ENCODE results near the gene ZC3H13. TPM values are rescaled to one million over a fixed set of nuclear protein-coding genes. Genes with fewer than 3 reads are reported as not detected.

The ZC3H13 gene
- total and polyA plus RNA-seq, 2 donors (not counting 1 experiment from before 2014, with no cell fraction given), result 4.8 to 65.7 TPM

- H3K4me1 ChIP-seq (ENCODE audit: control insufficient read depth in 2 of 2, insufficient read depth in 2 of 2, low read length in 2 of 2), result no peaks in the 10 kb centered on the region
- peaks cover 6% of the 10 kb centered on the region for H3K27me3 Mint-ChIP-seq
- no peak for ATAC-seq (ENCODE audit: low read depth)
- H4K20me1 ChIP-seq (ENCODE audit: control insufficient read depth, insufficient read depth, low read length, poor library complexity, severe bottlenecking), result no peaks in the 10 kb centered on the region
- ChIA-PET POLR2A (no interaction called here), CTCF (no interaction called here)
- intact Hi-C loops (cut with micrococcal nuclease), result no loop called here
- H3K9me3 Mint-ChIP-seq (ENCODE audit: insufficient read depth), result no peaks in the 10 kb centered on the region
- no peak overlapping the region for H3K27ac ChIP-seq (ENCODE audit: low read length in 2 of 2)
- H3K27me3 ChIP-seq (replicated peaks in 1 of 4; ENCODE audit: control extremely low read depth in 1 of 4, control insufficient read depth in 3 of 4, insufficient read depth in 4 of 4, low read length in 3 of 4), result peaks cover 0 to under 1% (median 0%) of the 10 kb centered on the region in 4 experiments
- no peaks in the 10 kb centered on the region for H3K36me3 ChIP-seq (replicated peaks in 1 of 2; ENCODE audit: control extremely low read depth in 1 of 2, control insufficient read depth in 1 of 2, extremely low read depth in 1 of 2, insufficient read depth in 2 of 2, low read length in 1 of 2)
- H3K9ac ChIP-seq (ENCODE audit: low read length), result no peak overlapping the region
- no peak overlapping the region for H3K4me3 ChIP-seq (ENCODE audit: control extremely low read depth in 1 of 5, extremely low read depth in 1 of 5, insufficient read depth in 1 of 5, low read depth in 2 of 5, low read length in 4 of 5)
- no peaks in the 10 kb centered on the region for H3K4me1 Mint-ChIP-seq
- WGBS (ENCODE audit: insufficient coverage), result 91% methylated on average over 11 of the region's 12 CpGs
- H3K4me3 Mint-ChIP-seq, result no peak overlapping the region
- no peak overlapping the region for H2AFZ ChIP-seq (ENCODE audit: insufficient read depth, low read depth, low read length, poor library complexity, severe bottlenecking)
- H3K27ac Mint-ChIP-seq, result no peak overlapping the region
- TF ChIP-seq EZH2 (IDR thresholded peaks at IDR 0.05; ENCODE audit: borderline replicate concordance, insufficient read depth, low read depth, low read length, poor library complexity, severe bottlenecking) (no peak), CTCF (IDR thresholded peaks at IDR 0.05) (no peak)
- H3K9me3 ChIP-seq (ENCODE audit: control extremely low read depth in 1 of 3, control insufficient read depth in 2 of 3, insufficient read depth in 1 of 3, low read length in 2 of 3), result no peaks in the 10 kb centered on the region
- no peak overlapping the region for H3K4me2 ChIP-seq (replicated peaks; ENCODE audit: low read depth, low read length, poor library complexity, severe bottlenecking)
- DNase-seq, result no peak
- no peaks in the 10 kb centered on the region for H3K79me2 ChIP-seq (ENCODE audit: control insufficient read depth, insufficient read depth, low read length)
Measured at GRCh38 chr13:46086421-46086922, 33.9 kb upstream of the ZC3H13 start.

- intact Hi-C loops (cut with micrococcal nuclease), result no loop called here
- H3K27me3 Mint-ChIP-seq, result peaks cover 3% of the 10 kb centered on the region
- no peak overlapping the region for H3K4me3 ChIP-seq (ENCODE audit: control extremely low read depth in 1 of 5, extremely low read depth in 1 of 5, insufficient read depth in 1 of 5, low read depth in 2 of 5, low read length in 4 of 5)
- H3K27ac ChIP-seq (ENCODE audit: low read length in 2 of 2), result no peak overlapping the region
- DNase-seq (no peak), ATAC-seq (ENCODE audit: low read depth) (no peak)
- CTCF ChIA-PET, result no interaction called here
- H3K9me3 ChIP-seq (ENCODE audit: control extremely low read depth in 1 of 3, control insufficient read depth in 2 of 3, insufficient read depth in 1 of 3, low read length in 2 of 3), result no peaks in the 10 kb centered on the region
- no peaks in the 10 kb centered on the region for H3K4me1 Mint-ChIP-seq
- TF ChIP-seq CTCF (IDR thresholded peaks at IDR 0.05) (no peak), EZH2 (IDR thresholded peaks at IDR 0.05; ENCODE audit: borderline replicate concordance, insufficient read depth, low read depth, low read length, poor library complexity, severe bottlenecking) (no peak)
- H4K20me1 ChIP-seq (ENCODE audit: control insufficient read depth, insufficient read depth, low read length, poor library complexity, severe bottlenecking), result no peaks in the 10 kb centered on the region
- no peak overlapping the region for H3K9ac ChIP-seq (ENCODE audit: low read length)
- no peak overlapping the region for H3K4me3 Mint-ChIP-seq
- H3K27ac Mint-ChIP-seq, result no peak overlapping the region
- no peak overlapping the region for H3K4me2 ChIP-seq (replicated peaks; ENCODE audit: low read depth, low read length, poor library complexity, severe bottlenecking)
- no peaks in the 10 kb centered on the region for H3K36me3 ChIP-seq (replicated peaks in 1 of 2; ENCODE audit: control extremely low read depth in 1 of 2, control insufficient read depth in 1 of 2, extremely low read depth in 1 of 2, insufficient read depth in 2 of 2, low read length in 1 of 2)
- H3K27me3 ChIP-seq (replicated peaks in 1 of 4; ENCODE audit: control extremely low read depth in 1 of 4, control insufficient read depth in 3 of 4, insufficient read depth in 4 of 4, low read length in 3 of 4), result no peaks in the 10 kb centered on the region
- 98% methylated on average over 13 of the region's 13 CpGs for WGBS (ENCODE audit: insufficient coverage)
- no peaks in the 10 kb centered on the region for H3K4me1 ChIP-seq (ENCODE audit: control insufficient read depth in 2 of 2, insufficient read depth in 2 of 2, low read length in 2 of 2)
- H2AFZ ChIP-seq (ENCODE audit: insufficient read depth, low read depth, low read length, poor library complexity, severe bottlenecking), result no peak overlapping the region
- POLR2A ChIA-PET, result no interaction called here
- no peaks in the 10 kb centered on the region for H3K79me2 ChIP-seq (ENCODE audit: control insufficient read depth, insufficient read depth, low read length)
- H3K9me3 Mint-ChIP-seq (ENCODE audit: insufficient read depth), result no peaks in the 10 kb centered on the region
Measured at GRCh38 chr13:46085737-46086136, 33.2 kb upstream of the ZC3H13 start.

Measured in B cell (primary cell).